COLO668 (cell line): ENCODE measurements around the gene DGKZ.
A peak's percentile ranks its signal among the peaks of the same experiment; 100 is the strongest.

Experiments used
- DNase-seq: peaks from one replicate; lab custom pipeline; 2025; ENCODE audit not compliant: unreplicated experiment; lab: John Stamatoyannopoulos, UW

DGKZ gene

DNA sequence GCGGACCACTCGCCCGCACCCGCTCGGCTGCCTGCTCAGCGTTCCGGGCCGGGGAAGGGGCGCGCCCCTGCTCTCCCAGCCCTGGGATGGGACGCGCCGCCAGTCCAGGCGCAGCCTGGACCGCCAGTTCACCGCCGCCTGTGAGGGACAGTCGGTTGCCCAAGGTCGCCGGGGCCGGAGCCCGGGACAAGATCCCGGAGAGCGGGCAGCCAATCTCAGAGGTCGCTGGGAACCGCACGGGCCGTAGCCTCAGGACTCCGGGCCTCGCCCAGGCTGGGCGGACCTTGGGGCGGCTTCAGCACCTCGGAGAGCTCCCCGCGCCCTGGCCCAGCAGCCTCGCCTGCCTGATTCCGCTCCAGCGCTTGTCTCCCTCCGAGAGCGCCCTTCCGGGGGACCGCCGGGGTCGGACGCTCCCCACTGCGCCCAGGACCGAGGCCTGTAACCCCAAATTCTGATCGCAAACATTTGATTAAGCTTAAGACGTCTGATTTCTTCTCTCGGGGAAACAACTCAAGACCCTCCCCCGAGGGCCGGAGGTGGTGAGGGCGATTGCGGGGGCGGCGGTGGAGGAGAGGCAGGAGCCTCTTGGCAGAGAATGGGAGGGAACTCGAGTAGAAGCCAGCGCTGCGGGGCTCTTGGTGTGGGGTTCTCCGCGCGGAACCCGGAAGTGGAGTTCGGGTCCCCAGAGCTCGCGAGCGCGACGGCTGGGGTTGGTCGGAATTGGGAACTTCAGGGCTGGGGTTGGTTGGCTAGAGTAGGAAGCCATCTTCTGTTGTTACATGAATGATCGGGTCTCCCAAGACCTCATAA lies 45.4 kb downstream of the DGKZ start:
- peak; percentile 83 for DNase-seq

- DNase-seq: no peak
These were observed 46.0 kb downstream of the DGKZ start for GRCh38 chr11:46393231-46393616.

- no peak for DNase-seq
These were observed 46.5 kb downstream of the DGKZ start for GRCh38 chr11:46393759-46394158.

GRCh38 chr11:46397526-46397925 lies 50.3 kb downstream of the DGKZ start:
- DNase-seq: no peak

- DNase-seq: no peak
These were observed 56.0 kb downstream of the DGKZ start for GRCh38 chr11:46402957-46403902.

DNA sequence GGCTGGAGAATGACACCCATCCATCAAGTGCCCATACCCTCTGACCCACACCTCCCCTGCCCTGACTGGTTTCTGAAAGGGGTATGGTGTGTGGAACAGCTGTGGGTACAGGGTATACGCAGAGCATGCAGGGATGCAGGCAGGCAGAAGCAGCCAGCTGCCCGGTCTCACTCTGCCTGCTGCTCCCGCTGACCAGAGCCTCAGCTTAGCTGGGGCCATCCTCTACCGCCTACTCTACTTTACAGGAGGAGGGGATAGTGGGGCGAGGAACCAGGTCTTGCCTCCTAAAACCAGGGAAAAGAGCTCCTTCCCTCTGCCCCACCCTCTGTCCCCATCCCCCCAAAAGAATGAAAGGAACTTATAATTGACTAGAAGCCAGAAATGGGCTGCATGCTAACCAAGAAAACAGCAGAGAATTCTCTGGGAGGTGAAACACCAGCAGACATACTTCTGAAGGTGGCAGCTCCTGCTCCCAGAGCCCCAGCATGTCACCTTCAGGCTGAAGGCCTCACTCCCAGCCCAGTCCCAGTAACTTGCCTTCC lies 57.3 kb downstream of the DGKZ start:
- no peak for DNase-seq

GRCh38 chr11:46407635-46408034 lies 60.4 kb downstream of the DGKZ start:
- DNase-seq: no peak

- DNase-seq: no peak
These were observed 61.2 kb downstream of the DGKZ start for GRCh38 chr11:46408407-46408986.

DNA sequence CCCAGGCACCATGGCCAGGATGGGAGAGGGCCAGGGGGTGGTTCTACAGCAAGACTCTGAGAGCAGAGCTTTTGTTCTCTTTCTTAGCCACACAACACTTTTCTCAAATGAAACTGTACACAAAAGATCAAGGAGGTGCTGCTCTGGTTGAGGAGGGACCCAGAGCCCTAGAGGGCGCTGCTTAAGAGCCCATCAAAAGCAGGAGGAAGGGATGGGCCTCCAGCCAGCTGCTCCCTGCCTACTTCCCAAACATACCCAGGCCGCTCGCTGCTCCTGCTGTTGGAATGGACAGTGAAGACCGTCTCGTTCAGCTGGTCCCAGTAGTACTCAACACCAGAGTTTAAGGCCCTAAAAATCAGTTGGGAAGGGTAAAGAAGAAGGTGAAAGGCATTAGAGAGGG lies 62.8 kb downstream of the DGKZ start:
- DNase-seq: peak; percentile 21

DNA sequence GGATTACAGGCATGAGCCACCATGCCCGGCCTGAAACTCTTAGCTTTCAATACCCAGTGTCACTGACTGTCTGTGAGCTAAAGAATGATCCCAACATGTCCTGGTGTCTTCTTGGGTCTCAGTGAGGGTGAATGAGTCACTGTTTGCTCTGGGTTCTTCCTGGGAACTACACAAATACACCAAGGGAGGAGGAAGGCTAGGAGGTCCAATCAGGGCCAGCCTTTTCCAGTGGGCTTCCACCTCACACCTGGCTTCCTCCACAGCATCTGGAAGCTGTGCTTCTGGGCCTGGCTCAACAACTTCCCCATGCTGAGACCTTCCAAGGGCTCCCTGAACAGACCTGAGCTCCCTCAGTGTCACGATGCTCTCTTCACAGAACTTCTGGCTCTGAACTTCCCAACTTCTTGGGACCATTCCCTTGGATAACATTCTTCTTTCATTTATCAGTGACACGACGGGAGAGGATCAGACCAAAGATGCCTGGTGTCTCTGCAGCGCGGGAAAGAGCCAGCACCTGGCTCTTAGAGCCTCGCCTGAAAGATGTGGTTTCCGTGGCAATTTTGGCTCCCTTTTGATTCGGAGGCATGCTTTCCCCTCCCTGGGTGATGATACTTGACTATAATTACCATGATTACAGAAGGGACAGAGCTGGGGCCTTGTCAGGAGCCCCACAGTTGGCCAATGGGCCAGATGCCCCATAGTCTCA lies 66.7 kb downstream of the DGKZ start:
- peak; percentile 83 for DNase-seq

DNA sequence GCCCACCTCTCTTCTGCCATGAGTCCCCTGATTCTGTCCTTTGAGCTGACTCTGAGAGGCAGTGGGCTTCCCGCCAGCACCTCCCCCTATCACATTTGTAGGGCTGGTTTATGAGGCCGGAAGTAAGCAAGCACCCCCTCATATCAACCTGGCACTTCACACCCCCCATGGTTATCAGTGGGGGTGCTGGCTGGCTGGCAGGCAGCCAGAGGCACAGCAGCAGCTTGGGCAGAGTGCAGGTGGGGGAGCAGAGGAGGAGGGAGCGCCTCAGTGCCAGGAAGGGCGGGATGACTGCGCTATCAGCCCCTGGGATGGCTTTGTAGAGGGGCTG lies 67.2 kb downstream of the DGKZ start:
- DNase-seq: peak; percentile 87

- DNase-seq: peak; percentile 72
These were observed 67.6 kb downstream of the DGKZ start for GRCh38 chr11:46414879-46415278.

DNA sequence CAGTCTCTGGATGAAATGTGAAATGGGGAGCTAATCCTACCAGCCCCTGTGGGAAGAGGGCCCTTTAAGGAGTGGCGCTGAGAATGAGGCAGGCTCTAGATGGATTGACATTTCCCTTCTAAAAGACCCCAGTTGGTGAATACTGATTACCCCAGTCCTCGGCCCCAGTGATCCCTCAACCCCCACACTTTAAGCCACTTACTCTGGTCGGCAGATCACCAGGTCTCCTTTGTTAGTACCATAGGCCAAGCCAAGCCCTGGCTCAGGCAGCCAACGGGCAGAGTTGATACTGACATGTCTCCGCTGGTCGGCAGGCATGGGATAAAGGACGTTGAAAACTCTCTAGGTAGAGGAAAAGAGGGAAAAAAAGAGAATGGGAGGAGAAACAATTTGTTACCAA lies 70.4 kb downstream of the DGKZ start:
- no peak for DNase-seq

DNA sequence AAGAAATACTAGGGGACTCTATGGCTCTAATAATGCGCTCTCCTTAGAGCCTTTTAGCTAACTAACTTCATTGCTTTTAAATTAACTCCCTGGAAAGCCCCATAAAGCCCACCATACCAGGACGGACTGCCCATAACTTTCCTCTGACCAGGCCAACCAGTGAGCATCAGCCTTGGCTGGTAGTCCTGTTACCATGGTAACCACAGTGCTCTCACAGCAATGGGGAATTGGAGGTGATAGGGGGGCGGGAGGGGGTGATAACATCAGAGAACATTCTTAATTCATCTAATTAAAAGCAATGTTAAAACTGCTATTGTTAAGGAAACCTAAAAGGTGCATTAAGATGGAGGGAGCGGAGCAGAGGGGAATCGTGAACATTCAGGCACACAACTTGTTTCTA lies 71.5 kb downstream of the DGKZ start:
- DNase-seq: no peak

DNA sequence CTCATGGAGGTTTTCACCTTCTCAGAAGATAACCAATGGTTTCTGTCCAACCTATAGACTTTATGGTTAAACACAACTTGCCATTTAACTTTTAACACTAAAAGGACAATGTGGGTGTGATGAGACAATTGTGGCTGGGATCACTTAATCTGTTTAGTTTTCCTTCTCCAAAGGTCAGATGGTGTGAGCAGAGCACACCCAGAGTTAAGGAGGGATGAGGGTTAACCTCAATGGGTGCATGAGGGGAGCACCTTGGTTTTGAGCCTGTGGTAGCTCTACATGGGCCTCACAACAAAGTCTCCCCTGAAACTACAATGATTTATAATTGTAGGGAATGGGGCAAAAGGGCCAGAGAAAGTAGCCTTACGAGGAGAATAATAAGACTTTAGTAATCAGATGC lies 73.2 kb downstream of the DGKZ start:
- DNase-seq: no peak

GRCh38 chr11:46421257-46421880 lies 74.1 kb downstream of the DGKZ start:
- no peak for DNase-seq

DNA sequence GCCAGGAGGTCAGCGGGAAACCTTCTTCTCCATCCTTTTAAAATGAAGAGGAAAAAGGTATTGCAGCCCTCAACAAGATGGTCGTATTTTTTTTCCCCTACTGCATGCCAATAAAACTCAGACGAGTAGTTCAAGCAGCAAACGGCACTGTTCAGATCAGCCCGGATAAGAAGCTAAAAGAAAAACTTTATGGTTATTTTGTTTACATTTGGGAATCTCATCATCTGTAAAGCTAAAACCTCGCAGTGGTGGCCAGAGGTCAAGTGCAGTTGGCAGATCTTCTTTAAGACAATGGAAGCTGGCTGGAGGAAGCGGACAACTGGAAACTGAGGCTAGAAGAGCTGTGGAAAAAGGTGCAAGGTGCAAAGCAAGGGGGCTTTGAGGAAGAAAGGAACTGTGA lies 75.3 kb downstream of the DGKZ start:
- DNase-seq: no peak

DNA sequence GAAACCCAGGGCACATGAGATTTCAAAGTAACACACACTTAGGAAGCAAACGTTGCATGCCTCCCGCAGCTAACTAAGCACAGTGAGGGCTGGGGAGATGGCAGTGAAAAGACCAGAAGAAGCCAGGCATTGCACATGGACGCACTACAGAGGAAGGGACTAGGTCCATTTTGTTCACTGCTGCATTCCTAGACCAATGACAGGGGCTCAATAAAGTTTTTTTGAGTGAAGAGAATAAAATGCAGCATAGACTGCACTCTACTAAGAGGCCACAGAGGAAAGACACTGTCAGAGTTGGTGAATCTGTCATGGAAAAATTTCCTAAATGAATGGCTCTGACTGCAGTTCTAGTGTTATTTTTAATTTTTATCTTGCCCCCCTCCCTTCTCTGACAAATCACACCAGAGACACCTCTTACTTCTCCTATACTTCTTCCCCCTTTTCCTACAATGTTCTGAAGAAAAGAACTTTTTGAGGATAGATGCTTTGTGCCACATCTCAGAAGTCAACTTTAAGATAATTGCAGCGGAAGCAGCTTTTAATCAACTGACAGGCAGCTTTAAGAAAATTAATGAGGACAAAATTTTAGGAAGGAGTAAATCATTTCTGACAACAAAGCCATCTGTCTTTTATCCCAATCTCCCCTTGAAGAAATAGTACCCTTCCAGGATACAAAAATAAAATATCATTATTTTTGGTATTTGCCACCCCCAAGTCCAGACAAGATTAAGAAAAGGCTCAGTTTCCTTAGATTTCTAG lies 79.1 kb downstream of the DGKZ start:
- DNase-seq: no peak

- DNase-seq: no peak
These were observed 80.1 kb downstream of the DGKZ start for GRCh38 chr11:46427364-46427763.

DNA sequence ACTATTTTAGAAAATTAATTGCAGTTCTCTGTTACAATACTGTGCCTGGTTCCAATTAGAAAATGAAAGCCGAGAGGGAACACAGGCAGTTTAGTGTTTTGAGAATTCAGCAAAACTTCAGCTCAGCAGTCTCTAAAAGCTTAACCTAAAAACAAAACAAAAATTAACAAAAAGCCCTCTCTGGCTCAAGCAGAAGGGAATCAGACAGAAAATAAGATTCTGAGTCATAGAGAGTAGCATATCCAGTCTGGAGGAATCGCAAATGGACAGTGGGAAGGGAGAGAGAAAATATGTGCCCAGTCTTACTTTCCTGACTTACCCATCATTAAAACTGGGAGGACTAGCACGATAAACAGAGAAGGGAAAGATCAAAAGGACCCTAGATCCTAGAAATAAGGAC lies 82.5 kb downstream of the DGKZ start:
- DNase-seq: no peak
